SK-N-MC (cell line): ENCODE results near the gene LSP1.

Experiments
- EZH2 ChIP-seq: fragments of 200-600 bp; sonication (generic); IDR thresholded peaks from one replicate; pipeline ENCODE4 v1.6.1; 2017; ENCODE audit warnings: antibody characterized with exemption
- POLR2AphosphoS5 ChIP-seq: IDR thresholded peaks from 2 replicates; pipeline ENCODE4 v1.6.1; 2012; ENCODE audit warnings: mild to moderate bottlenecking, low read depth, low read length, borderline replicate concordance

GRCh38 chr11:1915795-1916131, 62.9 kb downstream of the LSP1 start:
- no peak for TF ChIP-seq POLR2AphosphoS5
- no peak for TF ChIP-seq EZH2
